HG02870 (cell line): ENCODE results near the gene ADRB2.

ENCODE experiments used
- ATAC-seq: cut with Tn5 transposase; IDR thresholded peaks from one replicate; pipeline ENCODE4 v1.9.1; 2021; ENCODE audit warnings: mild to moderate bottlenecking, moderate library complexity; ENCODE audit not compliant: unreplicated experiment

ADRB2 gene

GRCh38 chr5:148829734-148830133, 3.3 kb downstream of the ADRB2 start:
- ATAC-seq, result no peak

GRCh38 chr5:148830211-148830610, 3.8 kb downstream of the ADRB2 start:
- no peak for ATAC-seq

DNA sequence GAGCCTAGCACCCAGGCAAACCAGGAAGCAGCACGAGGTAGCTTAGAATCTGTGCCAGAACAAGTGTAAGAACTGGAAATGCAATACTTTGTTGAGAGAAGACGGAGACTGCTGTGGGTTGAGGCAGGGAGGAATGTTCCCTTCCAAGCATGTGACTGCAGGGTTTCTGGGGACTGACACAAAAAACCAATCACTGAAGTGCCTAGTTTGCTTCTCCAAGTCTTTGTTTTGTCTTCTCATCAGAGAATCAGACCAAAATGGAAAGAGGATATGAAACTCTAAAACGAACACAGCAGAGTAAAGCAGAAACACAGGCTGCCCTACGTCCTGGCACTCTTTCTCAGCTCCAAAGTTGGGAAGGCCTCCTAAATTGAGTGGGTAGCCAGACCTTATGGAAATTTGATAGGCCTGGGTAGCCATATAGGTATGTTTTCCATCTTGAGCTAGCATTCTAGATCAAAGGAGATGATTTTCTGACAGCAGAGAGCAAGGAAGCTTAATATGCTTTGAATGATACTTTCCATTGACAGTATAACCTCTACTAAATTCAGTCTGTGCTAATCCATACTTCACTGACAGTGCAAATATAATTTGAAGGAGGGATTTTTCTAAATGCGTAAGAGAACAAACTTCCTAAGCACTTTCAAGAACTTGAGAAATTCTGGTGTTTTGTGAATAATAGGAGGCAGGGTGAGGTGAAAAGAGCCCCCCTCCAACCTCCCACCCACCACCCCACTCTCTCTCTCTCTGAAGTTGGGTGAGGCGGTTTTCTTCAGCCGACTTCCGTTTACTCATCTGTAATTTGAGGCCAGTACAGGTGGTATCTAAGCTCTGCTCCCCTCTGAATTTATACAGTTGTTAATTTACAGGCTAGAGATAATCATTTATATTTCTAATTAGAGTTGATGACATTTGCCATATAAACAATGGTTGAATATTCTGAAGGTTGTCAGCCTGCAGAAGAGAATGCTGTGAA, 5.5 kb downstream of the ADRB2 start:
- ATAC-seq, result peak; percentile 68

GRCh38 chr5:148833122-148833521, 6.7 kb downstream of the ADRB2 start:
- no peak for ATAC-seq

DNA sequence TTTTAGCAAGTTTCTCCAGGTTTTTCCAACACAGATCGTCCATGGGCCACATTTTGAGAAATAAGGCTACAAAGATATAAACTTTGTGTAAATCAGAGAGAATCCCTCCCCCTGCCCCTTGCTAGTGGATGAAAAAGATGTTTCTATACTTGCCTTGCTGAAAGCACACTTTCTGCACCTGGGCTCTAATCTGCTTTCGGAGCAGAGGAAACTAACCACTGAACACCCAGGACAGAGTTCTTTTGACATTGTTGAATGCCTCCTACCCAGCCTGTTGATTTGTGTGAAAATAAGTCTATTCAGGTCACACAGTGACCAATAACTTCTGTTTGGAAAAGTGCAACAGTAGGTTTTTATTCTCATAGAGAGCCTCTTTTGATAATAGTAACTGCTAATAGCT, 7.5 kb downstream of the ADRB2 start:
- ATAC-seq, result no peak

DNA sequence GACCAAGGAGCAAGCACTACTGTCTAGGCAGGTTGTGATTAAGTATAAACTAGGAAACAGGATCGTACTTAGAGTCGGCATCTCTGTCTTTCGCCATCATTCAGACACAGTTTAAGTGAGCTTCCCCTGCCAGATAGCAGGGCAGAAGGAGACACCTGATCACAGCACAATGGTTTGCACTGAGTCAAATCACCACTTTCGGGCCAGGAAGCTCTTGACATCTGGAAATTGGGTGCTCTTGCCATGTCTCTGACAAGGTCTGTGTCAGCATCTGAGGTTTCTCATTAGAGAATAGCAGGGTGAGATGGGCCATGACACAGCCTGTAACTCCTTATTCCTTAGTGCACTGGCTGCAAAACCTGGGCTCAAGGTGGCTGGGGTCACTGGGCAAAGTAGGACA, 8.3 kb downstream of the ADRB2 start:
- ATAC-seq, result peak; percentile 68

- ATAC-seq, result no peak
Observed at GRCh38 chr5:148836272-148837250, 10.2 kb downstream of the ADRB2 start.

GRCh38 chr5:148837383-148837782, 11.0 kb downstream of the ADRB2 start:
- no peak for ATAC-seq

DNA sequence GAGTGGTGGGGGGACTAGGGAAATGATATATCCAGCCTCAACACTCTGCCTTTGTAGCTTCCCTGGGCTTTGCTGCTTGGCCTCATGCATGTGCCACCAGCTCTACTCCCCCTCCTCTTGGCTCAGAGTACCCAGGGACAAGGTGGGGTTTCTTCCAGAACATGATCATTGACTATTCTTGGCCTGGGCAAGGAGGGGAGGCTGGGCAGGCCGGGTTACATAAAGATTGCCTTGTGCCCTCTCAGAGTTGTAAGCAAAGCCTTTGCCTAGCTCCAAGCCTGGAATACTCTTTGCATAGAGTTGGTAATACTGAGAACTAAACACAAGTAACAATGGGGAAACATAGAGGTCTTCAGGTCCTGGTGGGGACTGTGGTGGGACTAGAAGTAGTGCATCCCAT, 11.9 kb downstream of the ADRB2 start:
- ATAC-seq, result no peak

GRCh38 chr5:148839960-148840359, 13.5 kb downstream of the ADRB2 start:
- no peak for ATAC-seq

- no peak for ATAC-seq
Observed at GRCh38 chr5:148840531-148840930, 14.1 kb downstream of the ADRB2 start.

GRCh38 chr5:148841519-148841918, 15.1 kb downstream of the ADRB2 start:
- no peak for ATAC-seq

DNA sequence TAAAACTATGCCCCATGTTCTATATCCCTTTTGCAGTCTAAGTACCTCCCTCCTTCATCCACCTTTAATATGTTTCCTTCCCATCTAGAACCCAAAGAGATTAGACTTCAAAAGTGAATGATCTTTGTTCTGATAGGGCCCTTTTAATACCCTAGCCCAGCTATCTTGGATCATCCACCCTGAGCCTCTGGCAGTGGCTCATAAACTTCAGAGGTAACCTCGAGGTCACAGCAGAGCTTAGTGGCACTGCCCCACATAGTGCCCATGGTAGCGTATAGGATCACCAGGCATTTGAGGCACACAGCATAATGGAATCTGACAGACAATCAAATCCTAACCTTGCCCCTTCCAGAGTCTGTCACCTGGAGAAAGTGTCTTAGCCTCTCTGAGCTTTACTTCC, 15.8 kb downstream of the ADRB2 start:
- ATAC-seq, result no peak

DNA sequence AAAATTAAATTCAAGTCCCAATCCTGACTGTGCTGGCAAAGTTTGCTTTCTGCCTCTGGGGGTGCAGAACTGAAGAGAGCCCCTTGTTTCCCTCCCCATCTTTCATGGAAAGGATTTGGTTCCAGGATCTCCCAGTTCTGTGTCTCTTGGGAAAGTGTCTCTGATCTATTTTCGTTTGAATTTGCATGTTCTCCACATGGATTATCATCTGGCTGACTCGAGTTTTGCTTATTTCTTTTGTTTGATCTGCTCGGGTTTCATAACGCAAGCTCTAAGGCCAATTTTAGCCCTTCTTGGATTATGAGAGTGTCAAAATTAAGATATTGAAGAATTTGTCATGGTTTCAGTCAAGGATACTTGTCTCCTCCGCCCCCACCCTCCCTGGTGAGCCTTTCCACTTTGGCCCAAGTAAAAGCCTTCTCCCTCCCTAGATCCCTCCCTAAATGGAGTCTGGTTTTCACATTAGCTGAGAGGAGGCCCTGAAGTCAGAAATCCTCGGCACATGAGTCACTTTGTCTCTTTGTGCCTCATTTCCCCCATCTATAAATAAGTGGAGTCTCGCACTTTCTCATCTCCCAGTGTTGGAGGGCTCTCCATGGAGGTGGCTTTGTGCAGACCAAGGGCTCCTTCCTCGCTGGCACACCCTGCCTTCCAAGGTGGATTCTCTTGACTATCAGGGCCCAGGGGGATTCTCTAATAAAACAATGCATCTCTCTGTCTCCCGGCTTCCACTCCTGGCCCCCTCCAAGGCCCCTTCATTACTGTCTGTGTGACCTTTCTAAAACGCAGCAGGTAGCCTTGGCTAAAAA, 17.3 kb downstream of the ADRB2 start:
- ATAC-seq, result no peak

- ATAC-seq, result no peak
Observed at GRCh38 chr5:148844433-148845280, 18.2 kb downstream of the ADRB2 start.

- ATAC-seq, result no peak
Observed at GRCh38 chr5:148846930-148847329, 20.5 kb downstream of the ADRB2 start.

- ATAC-seq, result no peak
Observed at GRCh38 chr5:148847456-148847855, 21.0 kb downstream of the ADRB2 start.

GRCh38 chr5:148848393-148849031, 22.1 kb downstream of the ADRB2 start:
- ATAC-seq, result no peak

GRCh38 chr5:148849461-148849860, 23.1 kb downstream of the ADRB2 start:
- ATAC-seq, result no peak
